AG10803 (cell line): ENCODE measurements around the gene GLMN.
A peak's percentile ranks its signal among the peaks of the same experiment; 100 is the strongest.
"Not testable (repeated sequence)": the region's sequence is repeated elsewhere in the genome, so short reads cannot be mapped to it uniquely, and the experiment has no call there.

Experiments
- DNase-seq: peaks from one replicate; pipeline ENCODE4 v3.0.0; 2010; ENCODE audit warnings: low read depth
- H3K4me3 ChIP-seq: 2 replicates; pipeline ENCODE4 v1.5.1; 2011; ENCODE audit warnings: mild to moderate bottlenecking, low read length, control low read depth
- TF ChIP-seq, protein P1 (sequence below): conservative IDR thresholded peaks from 2 replicates; pipeline ENCODE4 v1.5.1; 2011; ENCODE audit warnings: mild to moderate bottlenecking, low read length, control low read depth, inconsistent platforms

GLMN gene

DNA sequence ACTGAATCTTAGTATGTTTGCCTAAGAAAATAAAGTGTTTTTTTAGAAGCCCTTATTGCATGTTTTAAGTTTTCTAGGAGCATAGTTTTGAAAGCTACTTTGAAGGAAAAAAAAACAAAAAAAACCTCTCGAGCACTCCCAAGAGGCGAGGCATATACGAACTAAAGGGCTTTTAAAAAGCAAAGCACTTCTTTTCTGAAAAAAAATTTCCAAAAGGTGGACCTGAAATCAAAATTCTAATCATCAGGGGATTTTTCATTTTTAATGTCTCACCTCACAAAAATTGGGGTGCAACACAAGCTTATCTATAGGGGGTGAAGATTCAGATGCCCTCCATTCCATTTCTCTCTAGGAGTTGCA, 594 bp downstream of the GLMN start:
- TF ChIP-seq, protein P1, sequence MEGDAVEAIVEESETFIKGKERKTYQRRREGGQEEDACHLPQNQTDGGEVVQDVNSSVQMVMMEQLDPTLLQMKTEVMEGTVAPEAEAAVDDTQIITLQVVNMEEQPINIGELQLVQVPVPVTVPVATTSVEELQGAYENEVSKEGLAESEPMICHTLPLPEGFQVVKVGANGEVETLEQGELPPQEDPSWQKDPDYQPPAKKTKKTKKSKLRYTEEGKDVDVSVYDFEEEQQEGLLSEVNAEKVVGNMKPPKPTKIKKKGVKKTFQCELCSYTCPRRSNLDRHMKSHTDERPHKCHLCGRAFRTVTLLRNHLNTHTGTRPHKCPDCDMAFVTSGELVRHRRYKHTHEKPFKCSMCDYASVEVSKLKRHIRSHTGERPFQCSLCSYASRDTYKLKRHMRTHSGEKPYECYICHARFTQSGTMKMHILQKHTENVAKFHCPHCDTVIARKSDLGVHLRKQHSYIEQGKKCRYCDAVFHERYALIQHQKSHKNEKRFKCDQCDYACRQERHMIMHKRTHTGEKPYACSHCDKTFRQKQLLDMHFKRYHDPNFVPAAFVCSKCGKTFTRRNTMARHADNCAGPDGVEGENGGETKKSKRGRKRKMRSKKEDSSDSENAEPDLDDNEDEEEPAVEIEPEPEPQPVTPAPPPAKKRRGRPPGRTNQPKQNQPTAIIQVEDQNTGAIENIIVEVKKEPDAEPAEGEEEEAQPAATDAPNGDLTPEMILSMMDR = peak; percentile 42; the same call in 1 of the 2 replicates
- peak overlapping the region; percentile 72 for H3K4me3 ChIP-seq
- peak; percentile 7 for DNase-seq

DNA sequence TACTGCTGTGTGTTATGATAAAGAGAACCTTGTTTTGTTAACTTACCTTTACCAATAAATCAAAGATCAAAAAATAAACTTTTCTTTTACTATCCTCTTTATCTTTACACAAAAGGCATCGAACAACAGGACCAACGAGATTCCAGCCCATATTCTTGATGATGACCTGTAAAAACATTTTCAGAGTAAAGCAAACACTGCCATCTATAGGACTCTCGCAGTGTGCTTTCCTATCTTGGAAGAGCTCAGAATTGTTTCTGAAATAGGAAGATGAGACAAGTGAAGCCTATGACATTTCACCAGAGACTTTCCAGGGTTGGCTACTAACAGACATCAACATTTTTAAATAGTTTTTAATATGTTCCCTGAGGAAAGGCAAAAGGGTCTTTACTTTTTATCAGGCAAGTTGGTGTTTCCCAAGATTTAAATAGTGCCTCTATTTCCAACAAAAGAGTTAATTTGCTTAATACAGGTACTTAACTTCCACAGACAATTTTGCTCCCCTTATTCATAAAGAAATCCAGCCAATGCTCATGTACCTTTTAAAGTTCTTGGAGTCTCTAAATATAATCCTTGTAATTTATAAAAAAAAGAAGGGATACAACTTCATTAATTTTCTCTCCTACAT, 7.3 kb downstream of the GLMN start:
- DNase-seq = peak; percentile 66
- TF ChIP-seq, protein P1 = peak; percentile 89
- H3K4me3 ChIP-seq = no peak overlapping the region

DNA sequence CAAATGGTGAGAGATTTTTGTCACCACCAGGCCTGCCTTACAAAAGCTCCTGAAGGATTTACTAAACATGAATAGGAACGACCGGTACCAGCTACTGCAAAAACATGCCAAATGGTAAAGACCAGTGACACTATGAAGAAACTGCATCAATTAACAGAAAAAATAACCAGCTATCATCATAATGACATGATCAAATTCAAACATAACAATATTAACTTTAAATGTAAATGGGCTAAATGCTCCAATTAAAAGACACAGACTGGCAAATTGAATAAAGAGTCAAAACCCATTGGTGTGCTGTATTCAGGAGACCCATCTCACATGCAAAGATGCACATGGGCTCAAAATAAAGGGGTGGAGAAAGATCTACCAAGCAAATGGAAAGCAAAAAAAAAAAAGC, 17.4 kb downstream of the GLMN start:
- not testable (repeated sequence) for H3K4me3 ChIP-seq, DNase-seq

DNA sequence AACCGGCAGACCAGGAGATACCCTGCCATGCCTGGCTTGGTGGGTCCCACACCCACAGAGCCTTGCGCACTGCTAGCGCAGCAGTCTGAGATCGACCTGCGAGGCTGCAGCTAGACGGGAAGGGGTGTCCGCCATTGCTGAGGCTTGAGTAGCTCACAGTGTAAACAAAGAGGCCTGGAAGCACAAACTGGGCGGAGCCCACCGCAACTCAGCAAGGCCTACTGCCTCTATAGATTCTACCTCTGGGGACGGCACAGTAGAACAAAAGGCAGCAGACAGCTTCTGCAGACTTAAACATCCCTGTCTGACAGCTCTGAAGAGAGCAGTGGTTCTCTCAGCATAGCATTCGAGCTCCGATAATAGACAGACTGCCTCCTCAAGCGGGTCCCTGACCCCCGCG, 19.0 kb downstream of the GLMN start:
- not testable (repeated sequence) for H3K4me3 ChIP-seq, DNase-seq

DNA sequence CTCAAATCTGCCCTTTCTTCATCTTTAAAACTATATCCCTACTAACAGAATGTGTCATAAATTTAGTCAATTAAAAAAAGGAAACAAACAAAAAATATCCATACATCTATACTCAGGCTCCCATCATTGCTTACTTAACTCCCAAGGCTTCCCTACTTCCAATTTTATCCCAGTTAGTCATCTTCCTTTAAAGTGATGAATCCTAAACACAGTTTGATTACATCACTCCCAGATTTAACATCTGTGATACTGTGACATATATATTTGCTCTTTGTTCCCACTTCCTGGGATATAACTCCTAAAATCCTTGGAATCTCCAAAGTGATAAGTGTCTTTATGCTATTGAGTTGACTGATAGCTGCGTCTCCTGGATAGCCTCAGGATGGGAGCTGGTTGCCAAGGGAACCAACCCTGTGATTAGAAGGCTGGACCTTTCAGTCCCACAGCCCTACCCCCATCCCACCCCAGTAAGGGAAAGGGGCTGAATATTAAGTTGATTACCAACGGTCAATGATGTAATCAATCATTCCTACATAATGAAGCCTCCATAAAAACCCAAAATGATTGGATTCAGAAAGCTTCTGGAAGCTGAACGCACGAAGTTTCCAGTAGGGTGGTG, 21.6 kb downstream of the GLMN start:
- H3K4me3 ChIP-seq = no peak overlapping the region
- TF ChIP-seq, protein P1 = no peak
- peak; percentile 40 for DNase-seq

DNA sequence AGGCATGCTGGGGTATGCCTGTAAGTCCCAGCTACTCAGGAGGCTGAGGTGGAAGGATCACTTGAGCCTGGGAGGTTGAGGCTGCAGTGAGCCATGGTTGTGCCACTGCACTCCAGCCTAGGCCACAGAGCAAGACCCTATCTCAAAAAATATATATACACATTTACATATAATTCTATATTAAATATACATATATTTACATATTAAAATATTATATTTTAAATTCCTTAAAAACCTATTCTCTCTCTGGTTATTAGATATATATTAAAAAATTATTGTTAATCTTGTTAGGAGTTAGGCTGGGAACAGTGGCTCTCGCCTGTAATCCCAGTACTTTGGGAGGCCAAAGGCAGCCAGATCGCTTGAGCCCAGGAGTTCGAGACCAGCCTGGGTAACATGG, 22.7 kb downstream of the GLMN start:
- H3K4me3 ChIP-seq = no peak overlapping the region
- TF ChIP-seq, protein P1 = no peak
- DNase-seq = no peak

DNA sequence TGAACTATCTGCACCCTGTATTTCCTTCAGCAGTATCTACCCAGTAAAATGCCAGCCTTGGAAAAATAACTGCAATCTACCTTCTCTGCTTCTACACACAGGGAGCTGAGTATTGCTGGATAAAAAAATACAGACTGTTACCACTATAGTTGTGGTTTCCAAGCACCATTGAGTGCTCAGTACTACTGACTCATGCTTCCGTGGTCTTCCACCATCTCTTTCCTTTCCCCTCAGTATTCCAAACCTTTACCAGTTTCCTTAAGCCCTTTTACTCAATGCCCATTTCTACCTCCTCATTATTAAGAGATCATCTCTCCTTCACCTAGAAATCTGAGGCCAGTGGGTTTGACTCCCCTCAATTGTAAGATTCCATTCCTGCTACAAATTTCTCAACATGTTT, 23.8 kb downstream of the GLMN start:
- DNase-seq = no peak
- H3K4me3 ChIP-seq = no peak overlapping the region
- TF ChIP-seq, protein P1 = no peak

DNA sequence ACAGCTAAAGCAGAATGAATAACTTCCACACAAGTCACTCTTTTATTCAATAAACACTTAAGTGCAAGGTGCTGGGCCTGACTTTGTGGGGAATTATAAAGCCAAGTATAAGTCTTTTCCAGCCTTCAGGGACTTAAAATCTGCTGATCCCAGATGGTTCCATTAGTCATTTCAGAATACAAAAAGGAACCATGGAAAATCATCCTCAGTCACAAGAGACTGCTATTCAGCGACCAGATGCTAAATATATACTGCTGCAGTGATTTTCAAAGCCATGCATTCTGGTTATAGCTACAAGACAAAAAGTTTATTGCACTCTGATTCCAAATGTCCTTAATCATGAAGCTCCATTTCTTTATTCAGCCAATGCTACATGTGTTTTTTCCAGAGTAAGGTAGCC, 25.7 kb downstream of the GLMN start:
- TF ChIP-seq, protein P1 = no peak
- no peak overlapping the region for H3K4me3 ChIP-seq
- no peak for DNase-seq
